Epithelial cell of alveolus of lung (primary cell): ENCODE measurements around the gene ARL4A. TPM values are rescaled to one million over a fixed set of nuclear protein-coding genes. Genes with fewer than 3 reads are reported as not detected.

Experiments
- total RNA-seq: library from RNA; depleted of rRNA; stranded (reverse); fragments of >200 nt; gene quantifications from 2 replicates; pipeline ENCODE4 v1.2.1, GENCODE V29; 2015

Gene ARL4A, protein sequence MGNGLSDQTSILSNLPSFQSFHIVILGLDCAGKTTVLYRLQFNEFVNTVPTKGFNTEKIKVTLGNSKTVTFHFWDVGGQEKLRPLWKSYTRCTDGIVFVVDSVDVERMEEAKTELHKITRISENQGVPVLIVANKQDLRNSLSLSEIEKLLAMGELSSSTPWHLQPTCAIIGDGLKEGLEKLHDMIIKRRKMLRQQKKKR
- total RNA-seq, result 14.7 and 32.2 TPM in 2 replicates

GRCh38 chr7:12686891-12687717 is at the start of gene ARL4A:
Gene ARL4A (plus strand): TSS chr7:12687633. CDS start chr7:12688255, 622 bp downstream.

Other genes starting within 250 kb of the ARL4A start
- 0.26 TPM in 1 of 2 replicates, not detected in the other for gene SCIN, start 116.9 kb upstream of the ARL4A start, total RNA-seq